Hepatocyte (in vitro differentiated cells): ENCODE results near the gene TAS2R60. TPM values are rescaled to one million over a fixed set of nuclear protein-coding genes. Genes with fewer than 3 reads are reported as not detected.
"Not testable (repeated sequence)": the region's sequence is repeated elsewhere in the genome, so short reads cannot be mapped to it uniquely, and the experiment has no call there.

Source experiments
- DNase-seq: peaks from one replicate; pipeline ENCODE4 v3.0.0-alpha.2; 2016; ENCODE audit warnings: low spot score
- H2AFZ ChIP-seq: fragments of 200-600 bp; sonication (generic); 2 replicates; pipeline ENCODE4 v1.6.0; 2016; ENCODE audit warnings: antibody characterized with exemption, mild to moderate bottlenecking
- H3K27ac ChIP-seq: fragments of 200-600 bp; sonication (generic); 2 replicates; pipeline ENCODE4 v1.5.1; 2016; ENCODE audit warnings: mild to moderate bottlenecking
- H3K27me3 ChIP-seq: fragments of 200-600 bp; sonication (generic); 2 replicates; pipeline ENCODE4 v1.6.1; 2016
- H3K36me3 ChIP-seq: fragments of 200-600 bp; sonication (generic); replicated peaks from 2 replicates; pipeline ENCODE4 v1.5.1; 2016; ENCODE audit warnings: low read depth; ENCODE audit not compliant: insufficient read depth
- H3K4me1 ChIP-seq: fragments of 200-600 bp; sonication (generic); 2 replicates; pipeline ENCODE4 v1.5.1; 2016; ENCODE audit warnings: mild to moderate bottlenecking, moderate library complexity; ENCODE audit not compliant: insufficient read depth
- H3K4me2 ChIP-seq: fragments of 200-600 bp; sonication (generic); 2 replicates; pipeline ENCODE4 v1.6.0; 2016
- H3K4me3 ChIP-seq: fragments of 200-600 bp; sonication (generic); 2 replicates; pipeline ENCODE4 v1.5.1; 2016; ENCODE audit warnings: mild to moderate bottlenecking
- H3K79me2 ChIP-seq: fragments of 200-600 bp; sonication (generic); 2 replicates; pipeline ENCODE4 v1.6.0; 2017; ENCODE audit warnings: mild to moderate bottlenecking
- H3K9me2 ChIP-seq: fragments of 200-600 bp; sonication (generic); replicated peaks from 2 replicates; pipeline ENCODE4 v1.6.0; 2017; ENCODE audit warnings: mild to moderate bottlenecking; ENCODE audit not compliant: insufficient read depth
- H3K9me3 ChIP-seq: fragments of 200-600 bp; sonication (generic); 2 replicates; pipeline ENCODE4 v1.5.1; 2016; ENCODE audit warnings: low read depth, mild to moderate bottlenecking
- H4K20me1 ChIP-seq: fragments of 200-600 bp; sonication (generic); 2 replicates; pipeline ENCODE4 v1.6.0; 2016; ENCODE audit warnings: mild to moderate bottlenecking; ENCODE audit not compliant: insufficient read depth, poor library complexity, severe bottlenecking
- EZH2 ChIP-seq: fragments of 200-600 bp; sonication (generic); IDR thresholded peaks from 2 replicates; pipeline ENCODE4 v1.6.1; 2016; ENCODE audit warnings: antibody characterized with exemption, mild to moderate bottlenecking, borderline replicate concordance
- EZH2phosphoT487 ChIP-seq: fragments of 200-600 bp; sonication (generic); IDR thresholded peaks from one replicate; pipeline ENCODE4 v1.6.1; 2018; ENCODE audit warnings: antibody characterized with exemption, mild to moderate bottlenecking, low read depth, moderate library complexity; ENCODE audit not compliant: unreplicated experiment, severe bottlenecking
- WGBS: methylation state at CpG from one replicate; pipeline ENCODE4 v1.1.6; 2016; ENCODE audit warnings: low lambda C conversion rate; ENCODE audit errors: missing lambda C conversion rate; 5-methylcytosine and 5-hydroxymethylcytosine counted together
- polyA plus RNA-seq: library from polyadenylated mRNA; unstranded; fragments of >200 nt; fragmentation: Nextera tagmentation; extraction: Ambion mirVana; gene quantifications from 2 replicates; pipeline ENCODE4 v1.2.1, GENCODE V29; 2016
- total RNA-seq: library from RNA; depleted of rRNA; stranded (reverse); fragments of >200 nt; gene quantifications from 2 replicates; pipeline ENCODE4 v1.2.3, GENCODE V29; 2014
- TF ChIP-seq, protein P1 (sequence below): fragments of 200-600 bp; sonication (generic); IDR thresholded peaks from 2 replicates; pipeline ENCODE4 v1.5.1; 2016; ENCODE audit warnings: antibody characterized with exemption, mild to moderate bottlenecking; ENCODE audit not compliant: poor library complexity

Gene TAS2R60
- total and polyA plus RNA-seq, 2 experiments from 2014 or later = not detected

- Histone ChIP-seq H2AFZ (no peak overlapping the region), H3K4me2 (no peak overlapping the region), H3K4me1 (no peaks in the 10 kb centered on the region), H3K36me3 (no peaks in the 10 kb centered on the region), H3K27me3 (no peaks in the 10 kb centered on the region), H3K9me2 (no peaks in the 10 kb centered on the region), H3K9me3 (no peaks in the 10 kb centered on the region), H3K27ac (no peak overlapping the region), H3K79me2 (no peaks in the 10 kb centered on the region), H4K20me1 (no peaks in the 10 kb centered on the region), H3K4me3 (no peak overlapping the region)
- TF ChIP-seq EZH2phosphoT487 (no peak), EZH2 (no peak)
- TF ChIP-seq, protein P1, sequence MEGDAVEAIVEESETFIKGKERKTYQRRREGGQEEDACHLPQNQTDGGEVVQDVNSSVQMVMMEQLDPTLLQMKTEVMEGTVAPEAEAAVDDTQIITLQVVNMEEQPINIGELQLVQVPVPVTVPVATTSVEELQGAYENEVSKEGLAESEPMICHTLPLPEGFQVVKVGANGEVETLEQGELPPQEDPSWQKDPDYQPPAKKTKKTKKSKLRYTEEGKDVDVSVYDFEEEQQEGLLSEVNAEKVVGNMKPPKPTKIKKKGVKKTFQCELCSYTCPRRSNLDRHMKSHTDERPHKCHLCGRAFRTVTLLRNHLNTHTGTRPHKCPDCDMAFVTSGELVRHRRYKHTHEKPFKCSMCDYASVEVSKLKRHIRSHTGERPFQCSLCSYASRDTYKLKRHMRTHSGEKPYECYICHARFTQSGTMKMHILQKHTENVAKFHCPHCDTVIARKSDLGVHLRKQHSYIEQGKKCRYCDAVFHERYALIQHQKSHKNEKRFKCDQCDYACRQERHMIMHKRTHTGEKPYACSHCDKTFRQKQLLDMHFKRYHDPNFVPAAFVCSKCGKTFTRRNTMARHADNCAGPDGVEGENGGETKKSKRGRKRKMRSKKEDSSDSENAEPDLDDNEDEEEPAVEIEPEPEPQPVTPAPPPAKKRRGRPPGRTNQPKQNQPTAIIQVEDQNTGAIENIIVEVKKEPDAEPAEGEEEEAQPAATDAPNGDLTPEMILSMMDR = no peak
- 54% methylated on average over 1 of the region's 1 CpG for WGBS
- DNase-seq = no peak
These were observed 20.7 kb downstream of the TAS2R60 start for GRCh38 chr7:143463957-143464356.

- DNase-seq = no peak
- no peaks in the 10 kb centered on the region for H3K9me2 ChIP-seq
- H3K79me2 ChIP-seq = no peaks in the 10 kb centered on the region
- no peak overlapping the region for H2AFZ ChIP-seq
- H3K27me3 ChIP-seq = no peaks in the 10 kb centered on the region
- 61% methylated on average over 1 of the region's 1 CpG for WGBS
- H3K4me1 ChIP-seq = no peaks in the 10 kb centered on the region
- H3K4me2 ChIP-seq = no peak overlapping the region
- no peak overlapping the region for H3K27ac ChIP-seq
- H3K4me3 ChIP-seq = no peak overlapping the region
- no peaks in the 10 kb centered on the region for H3K36me3 ChIP-seq
- H4K20me1 ChIP-seq = no peaks in the 10 kb centered on the region
- TF ChIP-seq EZH2phosphoT487 (no peak), EZH2 (no peak)
- TF ChIP-seq, protein P1 = no peak
- no peaks in the 10 kb centered on the region for H3K9me3 ChIP-seq
These were observed 24.5 kb downstream of the TAS2R60 start for GRCh38 chr7:143467724-143468123.

GRCh38 chr7:143472071-143472689, 28.9 kb downstream of the TAS2R60 start:
- not testable (repeated sequence) for H3K36me3 ChIP-seq, H3K79me2 ChIP-seq, H2AFZ ChIP-seq, H4K20me1 ChIP-seq, H3K9me2 ChIP-seq, H3K27me3 ChIP-seq, H3K4me3 ChIP-seq, H3K9me3 ChIP-seq, H3K4me1 ChIP-seq
- Histone ChIP-seq H3K4me2 (peak overlapping the region; percentile 58), H3K27ac (peak overlapping the region; percentile 95)
- DNase-seq = peak; percentile 69
- 43% methylated on average over 11 of the region's 11 CpGs for WGBS

- no peaks in the 10 kb centered on the region for H4K20me1 ChIP-seq
- TF ChIP-seq EZH2phosphoT487 (no peak), EZH2 (no peak)
- TF ChIP-seq, protein P1 = no peak
- H3K4me2 ChIP-seq = no peak within 1 kb of the TSS
- no peaks in the 10 kb centered on the region for H3K79me2 ChIP-seq
- no peaks in the 10 kb centered on the region for H3K4me1 ChIP-seq
- H3K9me2 ChIP-seq = no peaks in the 10 kb centered on the region
- no peak for DNase-seq
- H3K4me3 ChIP-seq = no peak within 1 kb of the TSS
- no peaks in the 10 kb centered on the region for H3K9me3 ChIP-seq
- no peak within 1 kb of the TSS for H3K27ac ChIP-seq
- no peak within 1 kb of the TSS for H2AFZ ChIP-seq
- H3K36me3 ChIP-seq = no peaks in the 10 kb centered on the region
- no peaks in the 10 kb centered on the region for H3K27me3 ChIP-seq
- 88% methylated on average over 10 of the region's 10 CpGs for WGBS
These were observed 34.4 kb downstream of the TAS2R60 start, which contains the start of gene TAS2R41 for GRCh38 chr7:143477501-143478150. TSS of gene TAS2R41 (plus strand) at chr7:143477873. CDS start at chr7:143477873, 0 bp downstream.
